NCI-H1694 (cell line): ENCODE data around the gene BLNK.

Experiments used
- DNase-seq: peaks from one replicate; lab custom pipeline; 2025; lab: John Stamatoyannopoulos, UW

BLNK gene

GRCh38 chr10:96288151-96288621, 16.8 kb upstream of the BLNK start:
- DNase-seq = no peak

GRCh38 chr10:96287392-96288105, 16.2 kb upstream of the BLNK start:
- no peak for DNase-seq

DNA sequence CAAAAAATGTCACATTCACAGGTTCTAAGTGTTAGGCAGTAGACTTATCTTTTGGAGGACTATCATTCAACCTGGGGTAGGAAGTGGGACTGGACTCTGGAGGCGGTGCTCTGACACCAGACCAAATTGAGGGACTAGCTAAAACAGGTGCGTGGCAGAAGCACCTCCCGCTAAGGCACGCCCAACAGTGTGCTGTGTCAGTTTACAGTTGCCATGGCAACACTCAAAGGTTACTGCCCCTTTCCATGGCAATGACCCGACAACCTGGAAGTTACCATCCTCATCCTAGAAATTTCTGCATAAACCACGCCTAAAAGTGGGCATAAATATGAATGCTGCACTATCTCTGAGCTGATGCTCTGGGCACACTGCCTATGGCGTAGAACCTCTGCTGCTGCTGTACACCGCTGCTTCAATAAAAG, 14.0 kb upstream of the BLNK start:
- DNase-seq = no peak

DNA sequence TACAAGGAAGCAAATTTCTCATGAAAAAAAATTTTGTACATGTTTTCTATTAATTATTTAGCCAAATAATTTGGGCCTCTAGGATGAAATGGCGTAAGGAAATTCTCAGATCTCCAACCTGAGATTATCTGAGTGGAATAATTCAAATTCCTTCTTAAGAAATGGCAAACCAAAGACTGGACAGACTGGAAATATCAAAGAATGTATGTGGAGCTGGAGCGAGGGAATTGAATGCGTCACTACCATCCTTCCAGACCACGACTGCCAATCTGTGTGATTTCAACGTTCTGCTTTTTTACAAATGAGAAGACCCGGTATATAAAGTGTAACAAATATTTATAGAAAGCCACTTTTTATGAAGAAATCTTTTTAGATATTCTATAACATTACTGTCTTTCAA, 12.4 kb upstream of the BLNK start:
- no peak for DNase-seq

GRCh38 chr10:96283351-96283750, 12.0 kb upstream of the BLNK start:
- no peak for DNase-seq

GRCh38 chr10:96281444-96282029, 10.2 kb upstream of the BLNK start:
- DNase-seq = no peak

DNA sequence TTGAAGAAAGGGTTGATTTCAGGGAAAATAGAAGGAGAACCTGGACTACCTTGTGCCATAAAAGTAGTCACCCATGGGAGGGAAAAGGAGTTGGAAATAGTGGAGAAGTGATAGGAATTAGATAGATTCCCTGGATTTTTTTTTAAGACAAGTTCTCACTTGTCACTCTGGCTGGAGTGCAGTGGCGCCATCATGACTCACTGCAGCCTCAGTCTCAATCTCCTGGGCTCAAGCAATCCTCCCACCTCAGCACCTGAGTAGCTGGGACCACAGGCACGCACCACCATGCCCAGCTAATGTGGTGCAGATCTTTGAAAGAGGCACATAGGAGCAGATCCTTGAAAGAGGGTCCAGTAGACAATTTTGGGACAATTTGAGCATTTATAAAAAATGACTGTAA, 9.5 kb upstream of the BLNK start:
- no peak for DNase-seq

GRCh38 chr10:96279191-96279641, 7.8 kb upstream of the BLNK start:
- no peak for DNase-seq

DNA sequence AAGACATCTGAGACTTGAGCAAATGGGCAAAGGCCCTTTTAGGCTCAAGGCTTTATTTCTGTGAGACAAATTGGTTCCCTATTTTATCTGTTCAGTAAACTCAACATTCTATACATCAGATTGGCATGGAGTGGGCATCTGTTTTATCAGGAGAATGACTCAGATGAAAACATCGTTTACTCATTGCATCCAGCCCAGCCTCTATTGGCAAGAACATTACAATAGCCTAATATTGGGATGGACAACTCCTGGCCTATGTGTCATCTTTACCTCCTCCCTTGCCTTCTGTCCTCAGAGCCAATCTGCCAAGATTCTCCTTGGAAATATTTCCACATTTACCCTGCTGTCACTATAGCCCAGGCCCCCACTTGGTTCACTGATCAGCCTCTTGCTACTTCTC, 5.5 kb upstream of the BLNK start:
- no peak for DNase-seq

DNA sequence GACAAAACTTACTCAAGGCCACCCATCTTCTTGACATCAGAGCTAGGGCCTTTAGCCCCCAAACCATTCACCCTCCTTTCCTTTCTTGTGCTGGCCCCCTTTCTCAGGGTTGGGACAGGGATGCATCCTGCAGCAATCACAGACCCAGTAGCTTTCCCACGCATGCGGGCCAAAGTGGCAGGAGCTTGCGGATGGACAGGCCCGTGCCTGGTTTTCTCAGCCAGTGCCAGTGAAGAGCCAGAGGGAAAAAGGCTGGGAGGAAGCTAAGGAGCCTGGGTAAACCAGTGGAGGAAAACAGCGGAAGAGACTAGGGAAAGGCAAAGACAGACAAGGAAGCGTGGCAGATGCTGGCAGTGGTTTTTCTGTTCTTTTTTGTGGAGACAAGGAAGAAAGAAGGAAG, 5.1 kb upstream of the BLNK start:
- no peak for DNase-seq

DNA sequence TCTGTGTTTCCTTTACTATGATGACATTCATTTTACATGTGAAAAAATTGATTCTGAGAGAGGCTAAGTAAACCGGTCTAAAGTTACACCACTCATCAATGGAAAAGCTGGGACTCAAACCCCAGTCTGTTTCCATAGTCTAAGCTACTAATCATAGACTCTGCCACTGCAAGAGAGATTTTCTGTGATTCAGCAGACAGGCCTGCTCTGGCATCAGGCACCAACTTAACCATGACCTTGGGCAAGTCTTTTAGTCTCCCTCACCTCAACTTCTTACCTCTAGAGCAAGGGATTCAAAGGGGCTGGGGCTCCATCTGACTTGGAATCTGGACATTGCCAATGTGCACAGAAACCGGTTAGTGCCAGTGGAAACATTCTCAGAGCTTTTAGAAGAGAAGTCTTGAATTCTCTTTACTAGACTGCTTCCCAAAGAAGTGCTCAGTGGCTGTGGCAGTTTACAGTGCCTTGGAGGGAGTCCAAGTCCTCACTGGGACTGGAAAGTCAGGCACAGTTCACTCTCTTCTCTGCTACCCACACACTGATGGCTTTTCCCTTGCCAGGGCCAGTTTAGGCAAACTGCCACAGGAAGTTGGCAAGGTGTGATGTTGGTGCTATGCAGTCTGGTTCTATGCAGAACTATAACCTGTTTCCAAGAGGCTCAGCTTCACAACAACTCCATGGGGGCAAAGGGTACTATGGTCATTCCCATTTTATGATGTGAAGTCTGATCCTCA, 4.5 kb upstream of the BLNK start:
- DNase-seq = no peak

DNA sequence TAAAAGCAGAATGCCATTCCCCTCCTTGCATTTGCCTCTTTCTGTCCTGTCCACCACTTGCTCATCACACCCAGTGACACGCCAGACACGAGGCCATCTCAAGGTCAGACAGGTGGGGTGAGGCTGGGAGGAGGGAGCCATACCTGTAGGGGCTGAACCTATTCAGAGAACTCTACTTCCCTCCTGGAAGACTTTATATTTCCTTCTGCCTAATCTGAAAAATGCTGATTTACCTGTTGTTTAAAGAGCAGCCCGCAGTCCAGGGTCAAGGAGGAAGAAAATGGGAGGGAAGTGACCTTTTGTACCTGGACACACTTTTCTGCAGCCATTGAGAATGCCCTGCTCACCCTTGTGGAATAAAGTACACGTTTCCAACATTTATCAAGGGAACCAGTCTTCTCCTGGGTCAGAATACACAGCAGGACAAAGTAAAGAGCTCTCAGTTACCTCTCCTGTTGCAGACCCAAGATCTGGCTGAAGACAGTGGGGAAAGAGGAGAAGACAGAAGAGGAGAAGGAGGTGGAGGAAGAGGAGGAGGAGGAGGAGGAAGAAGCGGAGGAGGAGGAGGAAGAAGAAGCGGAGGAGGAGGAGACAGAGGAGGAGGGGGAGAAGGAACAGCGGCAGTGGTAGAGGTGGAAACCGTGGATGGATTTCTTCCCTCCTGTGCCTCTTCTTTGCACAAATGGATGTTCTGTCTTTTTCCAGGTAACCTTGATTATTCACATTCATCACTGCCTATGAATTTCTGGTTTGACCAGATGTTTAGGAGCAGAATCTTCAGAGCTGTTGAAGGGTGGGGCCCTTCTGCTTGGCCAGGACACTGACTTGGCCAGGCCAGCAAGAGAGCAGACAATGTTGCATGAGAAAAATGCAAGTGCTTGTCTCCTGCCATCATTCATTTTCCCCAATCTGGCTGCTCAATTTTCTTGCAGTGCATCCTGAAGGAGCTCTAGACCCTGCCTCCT, 1.2 kb upstream of the BLNK start:
- no peak for DNase-seq

DNA sequence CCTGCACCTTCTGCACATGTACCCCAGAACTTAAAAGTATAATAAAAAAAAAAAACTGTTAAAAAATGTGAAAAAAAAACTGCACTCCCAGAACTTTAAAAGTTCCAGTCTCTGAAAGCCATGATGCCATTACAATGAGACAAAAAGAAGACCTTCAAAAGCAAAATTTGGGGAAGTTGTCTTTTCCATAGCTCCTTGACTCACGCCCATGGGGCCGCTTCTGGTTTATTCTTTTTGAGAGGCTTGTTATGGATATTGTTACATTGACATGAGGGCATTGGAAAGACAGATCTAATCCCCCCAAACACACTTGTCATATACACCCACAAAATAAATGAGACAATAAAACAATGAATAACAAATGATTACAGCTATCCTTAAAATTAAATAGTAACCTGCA, 798 bp downstream of the BLNK start:
- no peak for DNase-seq

DNA sequence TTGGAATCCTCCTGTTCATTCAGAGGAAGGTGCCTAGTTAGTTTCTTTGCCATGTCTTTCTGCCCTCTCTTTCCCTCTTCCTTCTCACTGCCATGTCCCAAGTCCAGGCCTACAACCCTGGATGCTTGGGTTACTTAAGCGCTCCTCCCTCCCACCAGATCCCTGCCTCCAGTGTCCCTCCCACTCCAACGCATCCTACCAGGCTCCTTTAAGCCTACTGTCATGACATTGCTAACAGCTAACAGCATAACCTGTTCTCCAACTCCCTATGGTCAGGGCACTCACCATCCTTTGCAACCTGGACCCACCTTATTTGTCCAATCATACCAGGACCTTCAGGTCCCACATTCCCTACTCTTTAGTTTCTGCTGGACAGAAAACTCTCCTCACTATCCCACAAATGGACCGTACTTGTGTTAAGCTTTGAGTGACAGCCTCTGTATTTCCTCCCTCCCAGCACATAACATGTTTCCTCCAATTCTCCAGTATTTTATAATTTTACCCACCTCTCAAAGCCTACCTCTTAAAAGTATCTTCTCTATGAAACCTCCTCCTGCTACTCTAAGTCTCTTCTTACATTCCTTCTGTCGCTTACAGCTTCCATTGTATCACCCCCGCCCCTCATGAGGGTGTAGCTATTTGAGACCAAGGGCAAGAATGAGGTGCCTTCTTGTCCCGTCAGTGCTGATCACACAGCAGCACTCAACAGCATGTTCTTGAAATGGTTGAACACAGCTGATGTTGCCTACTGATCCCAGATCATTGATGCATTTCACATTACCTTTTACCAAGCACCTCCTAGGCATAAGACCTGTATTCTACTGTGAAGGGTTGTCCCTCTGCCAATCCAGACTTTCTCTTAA, 1.7 kb downstream of the BLNK start:
- no peak for DNase-seq

- no peak for DNase-seq
Observed at GRCh38 chr10:96268341-96268909, 2.9 kb downstream of the BLNK start.

GRCh38 chr10:96267234-96267705, 4.1 kb downstream of the BLNK start:
- DNase-seq = no peak

DNA sequence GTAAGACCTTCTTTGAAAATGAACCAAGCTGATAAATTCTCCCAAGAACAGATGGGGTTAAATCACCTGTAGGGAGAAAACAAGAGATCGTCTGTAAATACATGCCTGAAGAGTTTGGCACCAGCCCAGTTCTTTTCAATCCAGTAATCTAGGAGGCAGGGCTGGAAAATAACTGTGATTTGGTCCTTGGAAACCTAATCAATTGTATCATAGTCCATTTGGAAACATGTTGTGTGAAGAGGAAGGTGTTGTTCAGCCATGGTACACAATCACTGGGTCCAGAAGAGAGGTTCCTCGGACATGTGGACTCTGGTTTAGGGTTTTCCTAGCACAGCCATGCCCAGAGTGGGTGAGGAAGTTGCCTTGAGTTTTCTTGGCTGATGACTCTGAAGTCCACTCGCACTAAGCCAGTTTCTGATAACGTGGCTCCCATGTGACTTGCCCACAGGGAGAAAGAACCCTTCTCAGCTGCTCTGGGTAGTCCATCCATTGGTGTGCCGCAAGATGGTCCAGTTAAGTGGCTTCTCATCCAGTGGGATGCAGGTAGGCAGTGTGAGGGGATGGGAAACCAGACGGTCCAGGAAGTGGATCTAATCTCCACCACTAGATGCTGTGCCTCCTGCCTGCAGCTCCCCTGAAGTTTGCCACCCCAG, 5.1 kb downstream of the BLNK start:
- no peak for DNase-seq

DNA sequence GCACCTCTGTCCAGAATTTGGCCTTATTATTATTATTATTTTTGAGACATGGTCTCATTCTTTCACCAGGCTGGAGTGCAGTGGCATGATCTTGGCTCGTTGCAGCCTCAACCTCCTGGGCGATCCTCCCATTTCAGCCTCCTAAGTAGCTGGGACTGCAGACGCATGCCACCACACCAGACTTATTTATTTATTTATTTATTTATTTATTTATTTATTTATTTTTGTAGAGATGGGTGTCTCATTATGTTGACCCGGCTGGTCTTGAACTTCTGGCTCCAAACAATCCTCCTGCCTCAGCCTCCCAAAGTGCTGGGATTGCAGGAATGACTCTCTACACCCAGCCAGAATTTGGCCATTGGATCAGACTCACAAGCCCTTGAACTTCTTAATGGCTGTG, 6.4 kb downstream of the BLNK start:
- DNase-seq = no peak

DNA sequence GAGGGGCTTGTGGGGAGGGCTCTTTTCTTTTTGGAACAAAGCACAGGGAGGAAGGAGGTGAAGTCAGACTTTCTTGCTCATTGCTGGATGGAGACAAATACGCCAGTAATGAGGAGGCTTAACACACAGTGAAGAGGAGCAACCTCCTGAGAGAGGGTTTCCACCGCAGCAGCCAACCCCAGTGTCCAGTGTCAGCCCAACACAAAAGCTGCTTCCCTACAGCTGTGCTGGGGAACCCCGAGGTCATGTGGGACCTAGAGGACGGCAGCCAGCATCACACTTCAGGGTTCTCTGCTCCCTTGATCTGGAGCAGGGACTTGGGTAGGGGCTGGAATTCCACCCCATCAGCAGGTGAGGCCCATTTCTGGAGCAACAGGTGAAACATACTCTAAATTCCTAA, 7.7 kb downstream of the BLNK start:
- DNase-seq = no peak

- DNase-seq = no peak
Observed at GRCh38 chr10:96263176-96263575, 8.2 kb downstream of the BLNK start.
